DOHH2 (cell line): ENCODE measurements around the gene TMEM184A.

Experiments used
- EZH2phosphoT487 ChIP-seq: fragments of 200-600 bp; sonication (generic); IDR thresholded peaks from 2 replicates; pipeline ENCODE4 v1.6.1; 2017; ENCODE audit warnings: borderline replicate concordance, mild to moderate bottlenecking, antibody characterized with exemption, low read length, moderate library complexity, mixed read lengths
- TF ChIP-seq, protein P1 (sequence below): fragments of 200-600 bp; sonication (generic); IDR thresholded peaks from one replicate; pipeline ENCODE4 v1.5.1; 2014; ENCODE audit warnings: antibody characterized with exemption, mild to moderate bottlenecking, low read depth, low read length; ENCODE audit not compliant: poor library complexity, severe bottlenecking

DNA sequence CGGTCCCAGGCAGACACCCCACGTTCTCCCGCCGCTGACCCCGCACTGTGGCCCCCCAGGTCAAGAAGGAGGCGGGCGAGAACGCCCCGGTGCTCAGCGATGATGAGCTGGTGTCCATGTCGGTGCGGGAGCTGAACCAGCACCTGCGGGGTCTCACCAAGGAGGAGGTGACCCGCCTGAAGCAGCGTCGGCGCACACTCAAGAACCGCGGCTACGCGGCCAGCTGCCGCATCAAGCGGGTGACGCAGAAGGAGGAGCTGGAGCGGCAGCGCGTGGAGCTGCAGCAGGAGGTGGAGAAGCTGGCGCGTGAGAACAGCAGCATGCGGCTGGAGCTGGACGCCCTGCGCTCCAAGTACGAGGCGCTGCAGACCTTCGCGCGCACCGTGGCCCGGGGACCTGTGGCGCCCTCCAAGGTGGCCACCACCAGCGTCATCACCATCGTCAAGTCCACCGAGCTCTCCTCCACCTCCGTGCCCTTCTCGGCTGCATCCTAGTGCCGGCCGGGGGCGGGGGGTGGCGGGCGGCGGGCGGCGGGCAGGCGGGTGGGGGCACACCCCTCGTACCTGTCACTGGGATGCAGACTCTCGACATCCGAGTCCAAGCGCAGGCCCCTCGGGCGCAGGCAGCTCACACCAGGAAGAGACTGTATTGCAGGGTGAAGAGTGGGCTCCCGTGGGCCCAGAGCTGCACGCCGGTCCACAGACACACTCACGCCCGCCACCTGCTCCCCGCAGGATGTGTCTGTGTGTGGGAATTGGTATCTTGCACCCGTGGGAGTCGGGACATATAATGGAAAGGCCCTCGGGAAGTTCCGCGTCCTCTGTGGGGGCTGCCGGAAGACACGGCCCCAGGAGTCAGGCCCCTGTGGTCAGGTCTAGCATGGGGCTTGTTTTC lies 15.9 kb downstream of the TMEM184A start:
- TF ChIP-seq, protein P1, sequence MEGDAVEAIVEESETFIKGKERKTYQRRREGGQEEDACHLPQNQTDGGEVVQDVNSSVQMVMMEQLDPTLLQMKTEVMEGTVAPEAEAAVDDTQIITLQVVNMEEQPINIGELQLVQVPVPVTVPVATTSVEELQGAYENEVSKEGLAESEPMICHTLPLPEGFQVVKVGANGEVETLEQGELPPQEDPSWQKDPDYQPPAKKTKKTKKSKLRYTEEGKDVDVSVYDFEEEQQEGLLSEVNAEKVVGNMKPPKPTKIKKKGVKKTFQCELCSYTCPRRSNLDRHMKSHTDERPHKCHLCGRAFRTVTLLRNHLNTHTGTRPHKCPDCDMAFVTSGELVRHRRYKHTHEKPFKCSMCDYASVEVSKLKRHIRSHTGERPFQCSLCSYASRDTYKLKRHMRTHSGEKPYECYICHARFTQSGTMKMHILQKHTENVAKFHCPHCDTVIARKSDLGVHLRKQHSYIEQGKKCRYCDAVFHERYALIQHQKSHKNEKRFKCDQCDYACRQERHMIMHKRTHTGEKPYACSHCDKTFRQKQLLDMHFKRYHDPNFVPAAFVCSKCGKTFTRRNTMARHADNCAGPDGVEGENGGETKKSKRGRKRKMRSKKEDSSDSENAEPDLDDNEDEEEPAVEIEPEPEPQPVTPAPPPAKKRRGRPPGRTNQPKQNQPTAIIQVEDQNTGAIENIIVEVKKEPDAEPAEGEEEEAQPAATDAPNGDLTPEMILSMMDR = no peak
- TF ChIP-seq EZH2phosphoT487 = no peak
